Astrocyte (in vitro differentiated cells and primary cell): Measurements from ENCODE around the gene ISG20L2. TPM values are rescaled to one million over a fixed set of nuclear protein-coding genes. Genes with fewer than 3 reads are reported as not detected.

Source experiments
- DNase-seq: peaks from one replicate; pipeline ENCODE4 v3.0.0-alpha.2; 2010; ENCODE audit warnings: low read depth
- FAIRE-seq: peaks from 2 replicates; lab custom pipeline; 2011; peaks lifted over from hg19 to GRCh38; lab: Jason Lieb, UNC
- H2AFZ ChIP-seq: 2 replicates; pipeline ENCODE4 v1.6.0; 2012; ENCODE audit warnings: low read depth, low read length, inconsistent platforms
- H3K27ac ChIP-seq: 2 replicates; pipeline ENCODE4 v1.5.1; 2011; ENCODE audit warnings: low read depth, low read length, inconsistent platforms
- H3K27me3 ChIP-seq: 2 replicates; pipeline ENCODE4 v1.6.0; 2011; ENCODE audit warnings: low read length, inconsistent platforms; ENCODE audit not compliant: insufficient read depth
- H3K36me3 ChIP-seq: 2 replicates; pipeline ENCODE4 v1.5.1; 2011; ENCODE audit warnings: low read length, inconsistent platforms; ENCODE audit not compliant: insufficient read depth
- H3K4me1 ChIP-seq: 2 replicates; pipeline ENCODE4 v1.5.1; 2011; ENCODE audit warnings: low read length, inconsistent platforms; ENCODE audit not compliant: insufficient read depth
- H3K4me2 ChIP-seq: 2 replicates; pipeline ENCODE4 v1.6.0; 2012; ENCODE audit warnings: low read length, inconsistent platforms
- H3K4me3 ChIP-seq: 2 replicates; pipeline ENCODE4 v1.5.1; 2011; ENCODE audit warnings: low read depth, mild to moderate bottlenecking, low read length, inconsistent platforms; ENCODE audit not compliant: insufficient read depth
- H3K79me2 ChIP-seq: 2 replicates; pipeline ENCODE4 v1.6.0; 2012; ENCODE audit warnings: mild to moderate bottlenecking, low read length, inconsistent platforms; ENCODE audit not compliant: insufficient read depth
- H3K9ac ChIP-seq: 2 replicates; pipeline ENCODE4 v1.6.0; 2012; ENCODE audit warnings: mild to moderate bottlenecking, low read length, inconsistent platforms
- H3K9me3 ChIP-seq: 2 replicates; pipeline ENCODE4 v1.5.1; 2012; ENCODE audit warnings: low read depth, mild to moderate bottlenecking, low read length, inconsistent platforms; ENCODE audit not compliant: insufficient read depth
- H4K20me1 ChIP-seq: 2 replicates; pipeline ENCODE4 v1.6.0; 2012; ENCODE audit warnings: low read length, inconsistent platforms; ENCODE audit not compliant: insufficient read depth
- H3K27ac Mint-ChIP-seq: one replicate; pipeline ENCODE4 v1.8.0; 2021; ENCODE audit warnings: mild to moderate bottlenecking, mixed read lengths; ENCODE audit not compliant: unreplicated experiment
- H3K27me3 Mint-ChIP-seq: one replicate; pipeline ENCODE4 v1.8.0; 2021; ENCODE audit warnings: low read depth, mixed read lengths; ENCODE audit not compliant: unreplicated experiment
- H3K36me3 Mint-ChIP-seq: one replicate; pipeline ENCODE4 v1.8.0; 2021; ENCODE audit warnings: low read depth, mixed read lengths; ENCODE audit not compliant: unreplicated experiment
- H3K4me1 Mint-ChIP-seq: one replicate; pipeline ENCODE4 v1.8.0; 2021; ENCODE audit warnings: low read depth, mixed read lengths; ENCODE audit not compliant: unreplicated experiment
- H3K4me3 Mint-ChIP-seq: one replicate; pipeline ENCODE4 v1.8.0; 2021; ENCODE audit warnings: mild to moderate bottlenecking, moderate library complexity, mixed read lengths; ENCODE audit not compliant: unreplicated experiment
- H3K9me3 Mint-ChIP-seq: one replicate; pipeline ENCODE4 v1.8.0; 2021; ENCODE audit warnings: mild to moderate bottlenecking, mixed read lengths; ENCODE audit not compliant: unreplicated experiment
- CTCF ChIP-seq: IDR thresholded peaks from 2 replicates; pipeline ENCODE4 v1.5.1; 2011; ENCODE audit warnings: low read depth, mild to moderate bottlenecking, inconsistent platforms, low read length, moderate library complexity; ENCODE audit not compliant: insufficient read depth
- EZH2 ChIP-seq: IDR thresholded peaks from 2 replicates; pipeline ENCODE4 v1.6.1; 2012; ENCODE audit warnings: mild to moderate bottlenecking, low read length, inconsistent platforms; ENCODE audit not compliant: insufficient read depth
- total RNA-seq: library from RNA; stranded (reverse); gene quantifications from 2 replicates; pipeline ENCODE4 v1.2.1, GENCODE V29; 2021

ISG20L2 gene
- total RNA-seq, 1 donor from 2014 or later: 33.4 TPM

DNA sequence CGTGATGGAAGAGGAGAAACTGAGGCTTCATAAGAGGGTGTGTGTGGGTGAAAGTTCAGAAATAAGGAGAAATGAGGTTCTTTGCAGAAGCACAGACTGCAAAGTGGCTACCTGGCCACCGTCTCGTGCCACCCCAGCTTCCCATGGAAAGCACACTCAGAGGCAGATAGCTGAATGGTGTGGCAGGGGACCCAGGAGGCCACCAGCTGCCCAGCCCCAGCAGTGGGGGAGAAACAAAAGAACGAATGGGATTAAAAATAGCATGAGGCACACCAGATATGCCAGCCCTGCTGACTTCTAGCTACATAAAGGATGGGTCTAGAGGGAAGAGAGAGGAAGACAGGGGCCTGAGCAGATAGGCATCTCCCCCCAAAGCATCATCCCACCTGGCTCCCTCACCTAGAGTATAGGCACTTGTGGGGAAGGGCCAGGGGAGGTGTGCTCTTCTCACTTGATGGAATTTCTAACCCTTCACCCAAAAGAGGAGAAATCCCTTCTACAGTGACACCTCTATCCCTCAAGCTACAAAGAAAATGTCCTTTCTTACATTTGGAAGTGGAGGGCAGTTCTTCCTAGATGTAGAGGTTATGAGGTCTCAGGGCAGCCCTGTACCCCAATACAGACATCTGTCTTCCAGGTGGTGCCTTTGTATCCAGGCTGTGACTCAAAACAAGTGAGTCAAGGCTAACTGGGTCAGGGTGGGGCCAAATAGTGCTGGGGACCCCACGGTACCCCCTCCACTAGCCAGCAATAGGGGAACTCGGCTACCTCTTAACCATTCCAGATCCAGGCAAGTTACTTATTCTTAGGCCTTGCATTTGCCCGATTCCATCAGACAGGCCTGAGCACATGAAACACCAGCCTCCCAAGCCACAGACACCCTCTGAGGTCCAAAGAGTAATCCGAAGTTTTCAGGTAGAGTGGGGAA, 19.4 kb upstream of the ISG20L2 start:
- Mint-ChIP-seq H3K27ac (peak overlapping the region; percentile 98), H3K27me3 (no peaks in the 10 kb centered on the region), H3K4me1 (peaks cover 43% of the 10 kb centered on the region), H3K9me3 (no peaks in the 10 kb centered on the region), H3K36me3 (peaks cover 4% of the 10 kb centered on the region), H3K4me3 (peak overlapping the region; percentile 97)
- Histone ChIP-seq H3K4me2 (peak overlapping the region; percentile 99), H3K27me3 (no peaks in the 10 kb centered on the region), H3K27ac (peak overlapping the region; percentile 100), H3K9ac (peak overlapping the region; percentile 91), H3K79me2 (peaks cover 86% of the 10 kb centered on the region), H2AFZ (no peak overlapping the region), H3K4me1 (peaks cover 54% of the 10 kb centered on the region), H3K9me3 (no peaks in the 10 kb centered on the region), H3K4me3 (peak overlapping the region; percentile 86), H3K36me3 (peaks cover 4% of the 10 kb centered on the region), H4K20me1 (no peaks in the 10 kb centered on the region)
- no peak for DNase-seq
- FAIRE-seq: no peak
- TF ChIP-seq EZH2 (no peak), CTCF (no peak)

- FAIRE-seq (no peak), DNase-seq (peak; percentile 83)
- Mint-ChIP-seq H3K36me3 (peaks cover 11% of the 10 kb centered on the region), H3K4me3 (peak overlapping the region; percentile 97), H3K4me1 (peaks cover 43% of the 10 kb centered on the region), H3K27ac (peak overlapping the region; percentile 98), H3K9me3 (no peaks in the 10 kb centered on the region), H3K27me3 (no peaks in the 10 kb centered on the region)
- peaks cover 47% of the 10 kb centered on the region for H3K4me1 ChIP-seq
- H4K20me1 ChIP-seq: no peaks in the 10 kb centered on the region
- H3K79me2 ChIP-seq: peaks cover 76% of the 10 kb centered on the region
- no peaks in the 10 kb centered on the region for H3K9me3 ChIP-seq
- peaks cover 4% of the 10 kb centered on the region for H3K36me3 ChIP-seq
- H3K27me3 ChIP-seq: no peaks in the 10 kb centered on the region
- H3K27ac ChIP-seq: peak overlapping the region; percentile 100
- H3K9ac ChIP-seq: peak overlapping the region; percentile 99
- peak overlapping the region; percentile 86 for H3K4me3 ChIP-seq
- H2AFZ ChIP-seq: peak overlapping the region; percentile 46
- TF ChIP-seq EZH2 (no peak), CTCF (peak; percentile 8)
- peak overlapping the region; percentile 99 for H3K4me2 ChIP-seq
These were observed 18.4 kb upstream of the ISG20L2 start for GRCh38 chr1:156746728-156747631.
